NCI-H2081 treated with DMSO at 0.1 percent for 48 hours (cell line): ENCODE results near the gene CYP2U1.

Source experiments
- DNase-seq: peaks from one replicate; lab custom pipeline; 2025; lab: John Stamatoyannopoulos, UW

CYP2U1 gene

GRCh38 chr4:107987916-107988762 lies 56.8 kb downstream of the CYP2U1 start:
- DNase-seq = no peak

DNA sequence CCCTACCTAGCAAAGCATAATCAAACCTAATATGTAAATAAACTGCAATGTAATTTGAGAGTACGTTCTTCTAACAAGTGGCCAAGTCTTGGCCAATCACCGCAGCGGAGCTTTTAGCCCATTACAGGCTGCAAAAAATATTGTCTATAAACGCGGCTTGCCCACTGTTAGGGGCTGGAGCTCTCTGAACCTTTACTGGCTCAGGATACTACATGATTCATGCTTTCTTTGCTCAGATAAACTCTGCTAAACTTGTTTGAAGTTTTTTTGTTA lies 57.4 kb downstream of the CYP2U1 start:
- DNase-seq = no peak

DNA sequence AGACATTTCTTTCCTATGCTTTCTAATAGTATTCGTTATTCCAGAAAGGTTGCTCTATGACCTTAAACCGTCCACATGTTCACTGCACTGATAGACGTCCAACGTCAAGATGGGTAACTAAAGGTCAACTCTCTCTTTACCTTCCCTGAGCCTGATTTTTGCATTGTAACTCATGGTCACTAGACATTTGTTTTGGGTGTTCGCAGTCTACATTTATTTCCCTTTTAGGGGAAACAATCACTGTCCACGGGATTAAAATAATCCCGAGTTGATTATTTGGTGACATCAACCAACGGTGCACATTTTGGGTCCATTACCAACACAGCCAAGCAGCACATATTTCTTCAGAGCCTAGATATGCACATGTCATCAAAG lies 57.8 kb downstream of the CYP2U1 start:
- DNase-seq = no peak

- DNase-seq = no peak
Observed at GRCh38 chr4:107989537-107990386, 58.4 kb downstream of the CYP2U1 start, which contains the start of gene HADH. Gene HADH (plus strand): TSS chr4:107989889. CDS start chr4:107989933, 44 bp downstream.

GRCh38 chr4:107991945-107992630 lies 60.7 kb downstream of the CYP2U1 start:
- no peak for DNase-seq

DNA sequence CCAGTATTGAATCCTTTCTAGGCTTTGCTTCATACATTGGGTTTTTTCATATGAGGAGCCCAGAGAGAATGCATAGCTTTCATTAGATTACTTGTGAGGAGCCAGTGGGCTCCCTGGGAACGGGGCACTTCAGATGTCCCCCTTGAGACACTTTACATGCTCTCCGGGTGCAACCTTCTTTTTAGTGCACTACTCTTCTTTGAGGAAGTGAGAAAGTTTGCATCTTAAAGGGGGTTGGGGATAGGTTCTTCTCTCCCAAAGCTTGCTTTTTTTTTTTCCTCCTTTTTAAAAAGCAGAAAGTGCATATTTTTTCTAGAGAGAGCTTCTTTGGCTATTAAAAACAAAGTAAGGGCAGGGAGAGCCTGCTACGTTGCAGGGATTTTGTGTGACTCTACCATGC lies 62.6 kb downstream of the CYP2U1 start:
- no peak for DNase-seq

- DNase-seq = no peak
Observed at GRCh38 chr4:107994894-107995293, 63.5 kb downstream of the CYP2U1 start.

DNA sequence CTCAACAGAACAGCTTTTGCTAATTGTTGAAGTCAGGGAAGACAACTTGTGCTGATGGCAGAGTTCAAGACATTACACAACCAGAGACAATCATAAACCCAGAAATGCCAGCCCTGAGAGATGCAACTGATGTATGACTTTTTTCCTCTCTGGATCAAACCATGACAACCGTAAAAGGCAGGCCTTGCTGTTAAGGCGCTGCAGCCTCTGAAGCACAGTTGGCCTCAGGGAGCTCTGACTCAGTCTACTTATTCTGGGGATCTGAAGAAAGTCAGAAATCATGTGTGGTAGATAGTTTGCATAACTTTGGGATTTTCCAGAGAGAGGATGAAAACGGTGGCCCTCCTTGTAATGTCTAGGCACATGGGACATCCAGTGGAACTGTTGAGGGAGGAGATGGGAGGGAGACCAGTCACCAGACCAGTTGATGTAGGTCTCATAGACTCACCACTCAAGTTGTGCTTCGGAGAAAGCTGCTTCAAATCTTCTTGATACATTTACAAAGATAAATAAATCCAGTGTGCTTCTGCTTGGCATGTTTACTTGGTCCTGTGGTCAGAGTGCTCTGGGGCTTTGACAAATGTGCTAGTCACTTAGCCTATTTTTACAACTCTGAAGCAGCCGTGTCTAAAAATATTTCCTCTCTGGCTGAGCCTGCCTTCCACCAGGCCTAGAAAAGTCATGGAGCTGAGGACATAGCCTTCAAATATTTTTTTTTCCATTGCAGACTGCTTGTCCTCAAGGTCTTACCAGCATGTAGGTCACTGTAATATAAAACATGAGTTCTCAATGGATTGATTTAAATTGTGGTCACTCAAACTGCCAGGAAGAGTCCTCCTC lies 65.8 kb downstream of the CYP2U1 start:
- no peak for DNase-seq

DNA sequence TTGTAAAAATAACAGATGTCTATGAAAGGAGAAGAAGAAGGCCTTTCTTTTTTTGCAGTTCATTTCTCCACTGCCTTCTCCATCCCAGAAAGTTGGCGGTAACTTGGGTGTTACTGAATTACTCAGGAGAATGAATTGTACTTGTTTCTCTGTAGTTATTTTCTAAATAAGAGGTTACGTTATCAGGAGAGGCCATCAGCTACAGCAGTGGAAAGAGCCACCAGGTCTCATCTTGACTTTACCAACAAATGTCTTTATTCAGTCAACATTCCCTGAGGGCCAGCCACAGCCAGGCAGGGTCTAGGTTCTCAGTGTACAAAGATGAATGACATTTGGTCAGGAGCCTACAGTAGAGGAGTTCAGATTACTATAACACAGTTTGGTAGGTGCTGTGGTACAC lies 66.4 kb downstream of the CYP2U1 start:
- no peak for DNase-seq

DNA sequence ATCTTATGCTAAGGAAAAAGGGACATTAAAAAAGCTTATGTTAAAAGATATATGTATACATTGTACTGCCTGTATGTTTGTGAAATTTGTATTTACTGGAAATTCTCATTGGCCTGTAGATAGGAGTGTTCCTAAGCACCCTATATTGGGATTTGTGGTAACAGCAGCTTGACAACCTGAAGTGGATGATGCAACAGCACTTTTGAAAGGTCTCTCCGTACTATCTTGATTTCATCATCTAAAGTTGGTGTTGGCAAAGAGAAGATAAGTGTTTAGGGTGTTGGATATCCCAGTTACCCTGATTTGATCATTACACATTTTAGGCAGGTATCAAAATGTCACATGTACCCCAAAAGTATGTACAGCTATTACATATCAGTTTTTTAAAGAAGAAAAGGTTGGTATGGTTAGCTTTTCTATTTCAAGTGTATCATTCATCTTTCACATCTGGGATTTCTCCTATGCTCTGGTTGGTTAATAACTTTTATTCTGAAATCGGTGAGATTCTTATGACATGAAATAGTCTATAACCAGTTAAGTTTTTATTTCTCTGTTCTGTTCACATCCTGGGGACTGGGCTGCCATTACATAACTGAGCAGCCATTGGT lies 68.7 kb downstream of the CYP2U1 start:
- no peak for DNase-seq

- no peak for DNase-seq
Observed at GRCh38 chr4:108001540-108002135, 70.3 kb downstream of the CYP2U1 start.
